IMR-90 (cell line): ENCODE data around the gene PSMC5. TPM values are rescaled to one million over a fixed set of nuclear protein-coding genes. Genes with fewer than 3 reads are reported as not detected.
"Not testable (repeated sequence)": the region's sequence is repeated elsewhere in the genome, so short reads cannot be mapped to it uniquely, and the experiment has no call there.

ENCODE experiments used
- ATAC-seq: fragments of 200-7000 bp; cut with Tn5 transposase; 2 replicates; pipeline ENCODE4 v1.9.1; 2020; ENCODE audit warnings: low read depth, mild to moderate bottlenecking, moderate library complexity
- BruUV-seq: library from RNA; stranded (reverse); fragments of 400-500 nt; replicated peaks from 2 replicates; lab custom pipeline; 2021; lab: Mats Ljungman, UMichigan
- CTCF ChIA-PET: fragments of 300-600 bp; formaldehyde crosslinking; extraction: SDS; loops from one replicate; lab custom pipeline; 2021; ENCODE audit warnings: antibody characterized with exemption; lab: Yijun Ruan, JAX
- POLR2A ChIA-PET: fragments of 300-600 bp; sonication (Branson Sonifier 250); formaldehyde crosslinking; loops from one replicate; lab custom pipeline; 2022; ENCODE audit warnings: antibody characterized with exemption; ENCODE audit not compliant: unreplicated experiment; lab: Charles Lee
- DNase-seq: peaks from one replicate; pipeline ENCODE4 v3.0.0; 2013
- H2AFZ ChIP-seq: replicated peaks from 2 replicates; pipeline ENCODE3; 2013; ENCODE audit warnings: low read length, mild to moderate bottlenecking; ENCODE audit not compliant: poor library complexity
- H2AK5ac ChIP-seq: 2 replicates; pipeline ENCODE4 v1.6.1; 2013; ENCODE audit warnings: low read depth, low read length, inconsistent platforms
- H2AK9ac ChIP-seq: replicated peaks from 2 replicates; pipeline ENCODE3; 2013; ENCODE audit warnings: mild to moderate bottlenecking, low read depth, low read length, moderate library complexity; ENCODE audit not compliant: poor library complexity
- H2BK120ac ChIP-seq: 2 replicates; pipeline ENCODE4 v1.6.1; 2013; ENCODE audit warnings: low read depth, low read length, inconsistent platforms
- H2BK15ac ChIP-seq: 3 replicates; pipeline ENCODE4 v1.6.1; 2013; ENCODE audit warnings: low read depth, low read length, inconsistent platforms
- H2BK20ac ChIP-seq: 2 replicates; pipeline ENCODE4 v1.6.1; 2013; ENCODE audit warnings: low read depth, mild to moderate bottlenecking, inconsistent platforms, low read length, moderate library complexity
- H2BK5ac ChIP-seq: 2 replicates; pipeline ENCODE4 v1.6.1; 2013; ENCODE audit warnings: mild to moderate bottlenecking, low read depth, low read length, inconsistent platforms; ENCODE audit not compliant: poor library complexity, severe bottlenecking
- H3K14ac ChIP-seq: replicated peaks from 2 replicates; pipeline ENCODE4 v1.6.1; 2013; ENCODE audit warnings: low read depth, low read length, inconsistent platforms
- H3K18ac ChIP-seq: 2 replicates; pipeline ENCODE4 v1.6.1; 2013; ENCODE audit warnings: low read depth, low read length, control low read depth
- H3K23ac ChIP-seq: 2 replicates; pipeline ENCODE4 v1.6.1; 2013; ENCODE audit warnings: low read depth, low read length, inconsistent platforms
- H3K27ac ChIP-seq: 2 replicates; pipeline ENCODE4 v1.5.1; 2013; ENCODE audit warnings: mild to moderate bottlenecking, control low read depth, low read length; ENCODE audit not compliant: insufficient read depth
- H3K27me3 ChIP-seq: 2 replicates; pipeline ENCODE4 v1.6.1; 2013; ENCODE audit warnings: low read length; ENCODE audit not compliant: control insufficient read depth, insufficient read depth
- H3K36me3 ChIP-seq: 2 replicates; pipeline ENCODE4 v1.6.1; 2013; ENCODE audit warnings: low read length, mixed read lengths; ENCODE audit not compliant: control insufficient read depth, insufficient read depth
- H3K4ac ChIP-seq: 2 replicates; pipeline ENCODE4 v1.6.1; 2013; ENCODE audit warnings: low read depth, low read length, inconsistent platforms
- H3K4me1 ChIP-seq: 2 replicates; pipeline ENCODE4 v1.6.1; 2013; ENCODE audit warnings: low read length, mixed read lengths; ENCODE audit not compliant: control insufficient read depth, insufficient read depth
- H3K4me2 ChIP-seq: 2 replicates; pipeline ENCODE4 v1.6.1; 2013; ENCODE audit warnings: low read depth, mild to moderate bottlenecking, control low read depth, low read length, moderate library complexity
- H3K4me3 ChIP-seq: 2 replicates; pipeline ENCODE4 v1.5.1; 2013; ENCODE audit warnings: low read depth, mild to moderate bottlenecking, control low read depth, low read length, moderate library complexity; ENCODE audit not compliant: insufficient read depth
- H3K56ac ChIP-seq: 2 replicates; pipeline ENCODE4 v1.6.1; 2013; ENCODE audit warnings: low read length, inconsistent platforms; ENCODE audit not compliant: insufficient read depth; ENCODE audit errors: extremely low read depth
- H3K79me1 ChIP-seq, 2 experiments: 2 replicates each; pipeline ENCODE4 v1.6.1; 2013; ENCODE audit warnings: low read length in 2 of 2, inconsistent platforms in 1 of 2, low read depth in 1 of 2
- H3K9ac ChIP-seq: 2 replicates; pipeline ENCODE4 v1.6.1; 2013; ENCODE audit warnings: low read depth, low read length, control low read depth
- H3K9me1 ChIP-seq: 2 replicates; pipeline ENCODE4 v1.6.1; 2013; ENCODE audit warnings: low read length, inconsistent platforms; ENCODE audit not compliant: insufficient read depth
- H3K9me3 ChIP-seq: 2 replicates; pipeline ENCODE4 v1.6.1; 2013; ENCODE audit warnings: low read length; ENCODE audit not compliant: control insufficient read depth, insufficient read depth
- H4K20me1 ChIP-seq: 2 replicates; pipeline ENCODE4 v1.6.1; 2013; ENCODE audit warnings: low read length, inconsistent platforms; ENCODE audit not compliant: insufficient read depth
- H4K5ac ChIP-seq: 2 replicates; pipeline ENCODE4 v1.6.1; 2013; ENCODE audit warnings: mild to moderate bottlenecking, low read depth, low read length, control low read depth
- H4K8ac ChIP-seq, 2 experiments: 2 replicates each; pipeline ENCODE4 v1.6.1; 2013; ENCODE audit warnings: low read depth in 2 of 2, low read length in 2 of 2, control low read depth in 1 of 2, inconsistent platforms in 1 of 2
- H4K91ac ChIP-seq: 2 replicates; pipeline ENCODE4 v1.6.1; 2013; ENCODE audit warnings: low read depth, low read length, inconsistent platforms; ENCODE audit not compliant: insufficient read depth
- WGBS, 2 experiments: methylation state at CpG; one replicate each; pipeline versions ENCODE4 v1.1.5 to v1.1.7; 2013; ENCODE audit warnings: missing lambda C conversion rate in 2 of 2; ENCODE audit not compliant: insufficient read length in 1 of 2; ENCODE audit errors: extremely low coverage in 2 of 2; 5-methylcytosine and 5-hydroxymethylcytosine counted together
- dilution Hi-C: fragments of 300-500 bp; cut with HindIII; formaldehyde crosslinking; loops from one replicate; pipeline ENCODE4 v1.14.3; 2018; ENCODE audit warnings: low sequenced_read_pairs; ENCODE audit not compliant: unreplicated experiment
- in situ Hi-C: fragments of 300-500 bp; cut with MboI; formaldehyde crosslinking; loops from 3 replicates; pipeline ENCODE4 v1.14.3; 2019; ENCODE audit warnings: low sequenced_read_pairs, inconsistent platforms, mixed read lengths
- intact Hi-C: fragments of 100-400 bp; cut with micrococcal nuclease; formaldehyde crosslinking; loops from 2 replicates; pipeline ENCODE4 v1.10.0; 2022
- polyA plus RNA-seq, 3 experiments: library from polyadenylated mRNA; depleted of rRNA; stranded (reverse); fragments of >200 nt; gene quantifications; 2 replicates each; pipeline ENCODE4 v1.2.3, GENCODE V29; 2012; ENCODE audit warnings: low replicate concordance in 1 of 3
- total RNA-seq: library from RNA; depleted of rRNA; stranded (reverse); fragments of >200 nt; gene quantifications from 2 replicates; pipeline ENCODE4 v1.2.3, GENCODE V29; 2012

Gene PSMC5
- total and polyA plus RNA-seq, 2 of the 4 experiments (the other 2 are of a cell fraction) = 105 to 165 TPM

DNA sequence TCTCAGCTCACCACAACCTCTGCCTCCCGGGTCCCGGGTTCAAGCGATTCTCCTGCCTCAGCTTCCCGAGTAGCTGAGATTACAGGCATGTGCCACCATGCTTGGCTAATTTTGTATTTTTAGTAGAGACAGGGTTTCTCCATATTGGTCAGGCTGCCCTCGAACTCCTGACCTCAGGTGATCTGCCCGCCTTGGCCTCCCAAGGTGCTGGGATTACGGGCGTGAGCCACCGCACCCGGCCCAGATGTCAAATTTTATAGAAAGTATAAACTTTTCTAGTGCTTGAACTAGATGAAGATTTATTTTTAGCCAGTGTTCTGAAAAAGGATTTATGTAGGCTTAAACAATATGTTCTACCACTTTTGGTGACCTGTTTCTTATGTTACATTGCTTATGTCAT, 30.9 kb upstream of the PSMC5 start:
- POLR2A ChIA-PET, H4K5ac ChIP-seq, H4K20me1 ChIP-seq, H3K9me1 ChIP-seq, H4K8ac ChIP-seq, H2AK9ac ChIP-seq, H3K56ac ChIP-seq, H2AFZ ChIP-seq, H3K4me3 ChIP-seq, H3K18ac ChIP-seq, H2AK5ac ChIP-seq, H2BK15ac ChIP-seq, DNase-seq, H3K4ac ChIP-seq, H3K27ac ChIP-seq, ATAC-seq, H3K23ac ChIP-seq, H3K9me3 ChIP-seq, H2BK20ac ChIP-seq, dilution Hi-C loops, H3K4me1 ChIP-seq, H3K14ac ChIP-seq, H3K9ac ChIP-seq, H2BK5ac ChIP-seq, H4K91ac ChIP-seq, BruUV-seq, H2BK120ac ChIP-seq, in situ Hi-C loops, H3K4me2 ChIP-seq, H3K27me3 ChIP-seq: not testable (repeated sequence)
- intact Hi-C loops = loop anchor here (5.0 kb wide), 1 partner anchor 39 kb away; no protein-coding TSS in a partner anchor
- H3K79me1 ChIP-seq = peaks cover 32 to 56% of the 10 kb centered on the region in 2 experiments
- WGBS, 2 experiments = no CpG with 5 or more reads among the region's 10 CpGs
- H3K36me3 ChIP-seq = peaks cover 63% of the 10 kb centered on the region
- CTCF ChIA-PET = interaction anchor here (0.6 kb wide), 1 partner anchor 1168 kb away, joined by 3 read pairs; no protein-coding TSS in a partner anchor
